Central memory CD8-positive, alpha-beta T cell (primary cell): Measurements from ENCODE around the gene FLNC.
A peak's percentile ranks its signal among the peaks of the same experiment; 100 is the strongest.

Experiments used
- ATAC-seq: fragments of 150-1000 bp; cut with Tn5 transposase; replicated peaks from 2 replicates; pipeline ENCODE4 v1.10.0; 2022; ENCODE audit warnings: mild to moderate bottlenecking, moderate FRiP score, moderate number of reproducible peaks; ENCODE audit not compliant: poor library complexity, severe bottlenecking; ENCODE audit errors: extremely low read depth
- DNase-seq, 2 donors: peaks; one replicate each; pipeline ENCODE4 v3.0.0; 2021; ENCODE audit warnings: low spot score in 2 of 2
- H3K27ac Mint-ChIP-seq: one replicate; pipeline ENCODE4 v1.8.0; 2022; ENCODE audit warnings: low read depth, mild to moderate bottlenecking, moderate library complexity, mixed read lengths
- H3K27me3 Mint-ChIP-seq: one replicate; pipeline ENCODE4 v1.8.0; 2022; ENCODE audit warnings: mixed read lengths
- H3K36me3 Mint-ChIP-seq: one replicate; pipeline ENCODE4 v1.8.0; 2022; ENCODE audit warnings: mild to moderate bottlenecking, moderate library complexity, mixed read lengths; ENCODE audit not compliant: insufficient read depth
- H3K4me1 Mint-ChIP-seq: one replicate; pipeline ENCODE4 v1.8.0; 2022; ENCODE audit warnings: mixed read lengths
- H3K4me3 Mint-ChIP-seq: one replicate; pipeline ENCODE4 v1.8.0; 2022; ENCODE audit warnings: mild to moderate bottlenecking, moderate library complexity, mixed read lengths
- H3K9me3 Mint-ChIP-seq: one replicate; pipeline ENCODE4 v1.8.0; 2022; ENCODE audit warnings: mixed read lengths

Gene FLNC

DNA sequence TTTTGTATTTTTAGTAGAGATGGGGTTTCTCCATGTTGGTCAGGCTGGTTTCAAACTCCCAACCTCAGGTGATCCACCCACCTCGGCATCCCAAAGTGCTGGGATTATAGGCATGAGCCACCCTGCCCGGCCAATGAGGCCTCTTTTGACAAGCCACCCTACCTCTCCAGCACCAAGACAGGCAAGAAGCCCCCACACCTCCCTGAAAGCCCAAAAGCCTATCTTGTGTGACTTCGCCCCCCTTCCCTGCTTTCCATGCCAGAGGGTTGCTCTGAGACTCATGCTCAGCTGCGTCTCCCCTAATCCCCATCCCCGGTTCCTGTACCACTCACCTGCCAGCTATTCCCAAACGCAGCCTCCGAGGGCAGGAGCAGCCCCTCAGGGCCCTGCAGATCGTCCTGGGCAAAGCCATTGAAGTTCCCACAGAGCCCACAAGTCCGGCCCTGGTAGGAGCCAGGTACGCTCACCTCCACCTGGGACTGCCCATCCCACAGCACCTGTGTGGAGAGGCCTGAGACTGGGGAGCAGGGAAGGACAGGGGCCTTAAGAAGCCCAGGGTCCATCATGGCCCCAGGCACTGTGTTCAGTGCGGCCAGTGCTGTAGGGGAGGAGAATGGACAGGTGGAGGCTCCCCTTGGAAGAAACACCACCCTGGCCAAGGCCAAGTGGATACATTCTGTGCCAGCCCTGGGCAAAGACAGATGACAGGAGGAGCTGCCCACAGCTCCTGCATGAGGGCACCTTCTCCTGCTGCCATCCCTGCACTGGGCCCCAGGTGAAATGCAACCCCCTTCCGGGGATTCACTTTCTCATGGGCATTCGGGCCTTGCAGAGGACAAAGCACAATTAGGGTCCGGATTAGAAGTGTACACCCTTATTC lies 48.3 kb downstream of the FLNC start:
- no peak for ATAC-seq
- Mint-ChIP-seq H3K4me3 (no peak overlapping the region), H3K27me3 (no peaks in the 10 kb centered on the region), H3K36me3 (peaks cover 2% of the 10 kb centered on the region), H3K9me3 (no peaks in the 10 kb centered on the region), H3K4me1 (no peaks in the 10 kb centered on the region), H3K27ac (no peak overlapping the region)
- no peak for DNase-seq

DNA sequence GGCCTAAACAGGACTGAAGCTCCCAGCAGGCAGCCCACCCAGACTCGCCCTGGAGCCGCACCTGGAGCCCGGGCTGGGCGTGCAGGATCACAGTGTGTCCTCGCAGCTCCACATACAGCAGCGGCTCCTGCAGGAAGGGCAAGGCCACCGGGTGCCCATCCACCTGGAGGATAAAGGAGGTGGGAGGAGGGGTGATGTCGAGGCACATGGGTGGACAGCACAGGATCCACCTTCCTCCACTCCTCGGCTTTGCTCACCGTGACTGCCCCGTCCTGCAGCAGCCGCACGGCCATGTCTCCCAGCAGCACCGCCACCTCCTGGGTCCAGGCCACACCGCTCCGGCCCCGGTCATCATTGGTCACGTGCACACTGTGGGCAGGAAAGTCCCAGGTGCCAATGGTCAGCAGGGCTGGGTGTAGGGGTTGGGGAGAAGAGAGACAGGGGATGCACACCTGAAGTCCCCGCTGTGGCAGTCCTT lies 49.3 kb downstream of the FLNC start:
- Mint-ChIP-seq H3K9me3 (no peaks in the 10 kb centered on the region), H3K4me1 (no peaks in the 10 kb centered on the region), H3K36me3 (peaks cover 2% of the 10 kb centered on the region), H3K27ac (no peak overlapping the region), H3K4me3 (no peak overlapping the region), H3K27me3 (no peaks in the 10 kb centered on the region)
- DNase-seq (no peak), ATAC-seq (no peak)

DNA sequence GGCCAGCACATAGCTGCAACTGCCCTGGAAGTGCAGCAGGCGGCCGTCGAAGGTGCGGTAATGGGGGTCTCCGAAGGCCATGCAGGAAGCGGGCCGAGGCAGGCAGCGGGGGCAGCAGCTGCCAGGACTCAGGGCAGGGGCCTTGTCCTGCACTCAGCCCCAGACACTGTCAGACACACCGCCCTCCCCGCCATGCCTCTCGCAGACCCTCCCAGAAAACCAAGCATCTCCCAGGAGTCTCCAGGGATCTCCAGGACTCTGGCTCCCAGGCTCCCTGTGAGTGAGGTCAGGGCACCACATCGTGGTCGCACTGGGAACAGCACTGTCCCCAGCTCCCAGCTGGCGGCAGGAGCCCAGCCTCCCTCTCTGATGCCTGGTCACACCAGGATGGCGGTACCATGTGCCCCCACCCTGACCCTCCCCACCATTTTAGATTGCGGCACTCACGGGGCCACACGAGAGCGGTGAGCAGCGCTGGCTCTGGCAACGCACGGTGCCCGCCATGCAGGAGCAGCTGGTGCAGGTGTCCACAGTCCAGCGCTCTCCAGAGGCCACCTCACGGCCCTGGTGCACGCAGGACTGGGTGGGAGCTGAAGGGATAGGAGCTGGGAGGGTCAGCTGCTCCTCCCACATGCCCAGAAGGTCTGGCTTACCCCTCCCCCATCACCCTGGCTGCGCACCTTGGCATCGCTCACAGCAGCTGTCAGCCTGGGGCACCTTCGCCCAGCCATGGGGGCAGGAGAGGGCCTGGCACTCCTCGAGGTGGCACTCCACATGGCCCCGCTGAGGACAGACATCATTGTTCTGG lies 49.9 kb downstream of the FLNC start:
- Mint-ChIP-seq H3K36me3 (peaks cover 2% of the 10 kb centered on the region), H3K4me1 (no peaks in the 10 kb centered on the region), H3K27me3 (no peaks in the 10 kb centered on the region), H3K4me3 (no peak overlapping the region), H3K27ac (no peak overlapping the region), H3K9me3 (no peaks in the 10 kb centered on the region)
- no peak for ATAC-seq
- no peak for DNase-seq

DNA sequence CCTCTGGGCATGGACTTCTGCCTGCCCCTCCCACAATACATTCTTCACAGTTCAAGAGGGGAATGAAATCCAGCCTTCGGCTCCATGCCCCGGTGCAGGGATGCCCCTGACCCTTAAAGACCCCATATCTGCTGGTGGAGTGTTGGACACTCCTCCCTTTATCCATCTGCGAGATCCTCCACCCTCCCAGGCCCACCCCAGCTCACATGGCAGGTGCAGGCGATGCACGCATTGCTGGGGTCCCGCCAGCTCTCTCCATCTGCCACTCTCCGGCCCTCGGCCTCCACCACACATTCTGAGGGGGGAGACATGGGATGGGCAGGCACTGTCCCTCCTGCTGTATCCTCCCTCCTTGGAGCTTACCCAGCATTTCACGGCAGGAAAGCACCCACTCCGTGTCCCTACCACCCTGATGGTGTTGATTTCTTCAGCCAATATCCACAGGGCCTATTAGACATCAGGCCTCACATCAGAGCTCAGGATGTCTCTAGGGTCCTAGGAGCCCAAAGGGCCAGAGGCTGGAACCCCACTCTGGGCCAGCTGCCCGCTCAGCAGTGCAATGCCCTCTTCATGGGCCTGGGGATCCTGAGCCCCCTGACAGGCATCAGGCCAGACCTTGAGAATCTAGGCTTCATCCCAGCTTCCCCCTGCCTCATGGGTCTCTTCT lies 50.7 kb downstream of the FLNC start:
- ATAC-seq (no peak), DNase-seq (no peak)
- no peak overlapping the region for H3K4me3 Mint-ChIP-seq
- H3K27me3 Mint-ChIP-seq = no peaks in the 10 kb centered on the region
- H3K4me1 Mint-ChIP-seq = no peaks in the 10 kb centered on the region
- no peaks in the 10 kb centered on the region for H3K9me3 Mint-ChIP-seq
- H3K27ac Mint-ChIP-seq = no peak overlapping the region
- peaks cover 2% of the 10 kb centered on the region for H3K36me3 Mint-ChIP-seq

DNA sequence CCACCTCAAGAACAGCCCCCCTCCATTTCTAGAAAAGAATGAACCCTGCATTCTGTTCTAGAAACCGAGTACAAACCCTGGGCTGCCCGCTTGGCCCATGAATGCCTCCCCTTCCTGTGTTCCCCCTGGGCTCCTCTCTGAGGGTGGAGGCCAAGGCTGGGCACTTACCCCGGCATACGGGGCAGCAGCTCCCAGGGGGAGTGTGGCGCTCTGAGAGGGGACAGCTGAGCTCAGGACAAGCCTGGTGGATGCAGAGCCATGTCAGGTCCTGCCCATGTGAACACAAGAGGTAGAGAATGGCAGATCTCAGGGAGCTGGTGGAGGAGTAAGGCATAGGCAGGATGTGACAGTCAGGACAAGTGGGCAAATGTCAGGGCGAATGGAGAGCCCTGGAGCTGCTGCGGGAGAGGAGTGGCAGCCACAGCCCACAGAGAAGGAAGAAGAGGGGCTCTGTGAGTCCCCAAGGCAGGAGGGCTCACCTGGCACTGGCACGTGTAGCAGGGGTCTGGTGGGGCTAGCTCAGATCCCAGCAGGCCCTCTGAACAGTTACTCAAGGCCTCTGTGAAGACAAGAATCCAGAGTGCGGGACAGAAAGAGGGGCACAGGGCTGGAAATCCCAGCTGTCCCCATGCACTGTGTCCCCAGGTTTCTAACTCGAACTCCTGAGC lies 51.4 kb downstream of the FLNC start:
- Mint-ChIP-seq H3K4me3 (no peak overlapping the region), H3K27me3 (no peaks in the 10 kb centered on the region), H3K27ac (no peak overlapping the region), H3K36me3 (peaks cover 2% of the 10 kb centered on the region), H3K9me3 (no peaks in the 10 kb centered on the region), H3K4me1 (no peaks in the 10 kb centered on the region)
- DNase-seq = no peak
- no peak for ATAC-seq

DNA sequence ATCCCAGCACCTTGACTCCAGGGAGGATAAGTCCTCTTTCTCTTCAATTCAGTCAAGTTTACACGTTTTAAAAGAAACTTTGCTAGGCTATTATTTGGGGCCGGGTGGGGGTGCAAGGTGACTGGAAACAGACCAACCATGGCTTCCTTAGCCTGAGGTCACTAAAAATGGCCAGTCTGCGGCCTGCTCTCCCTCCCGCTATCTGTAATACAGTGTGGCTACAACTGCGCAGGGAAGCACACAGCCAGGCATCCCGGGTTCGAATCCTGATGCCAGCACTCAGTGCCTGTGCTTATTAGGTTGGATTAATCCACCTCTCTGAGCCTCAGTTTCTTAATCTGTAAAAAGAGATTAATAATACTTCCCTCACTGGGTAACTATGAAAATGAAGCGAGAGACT lies 51.9 kb downstream of the FLNC start:
- no peaks in the 10 kb centered on the region for H3K4me1 Mint-ChIP-seq
- H3K36me3 Mint-ChIP-seq = peaks cover 2% of the 10 kb centered on the region
- ATAC-seq (no peak), DNase-seq (no peak)
- H3K9me3 Mint-ChIP-seq = no peaks in the 10 kb centered on the region
- no peak overlapping the region for H3K4me3 Mint-ChIP-seq
- H3K27ac Mint-ChIP-seq = no peak overlapping the region
- H3K27me3 Mint-ChIP-seq = no peaks in the 10 kb centered on the region

DNA sequence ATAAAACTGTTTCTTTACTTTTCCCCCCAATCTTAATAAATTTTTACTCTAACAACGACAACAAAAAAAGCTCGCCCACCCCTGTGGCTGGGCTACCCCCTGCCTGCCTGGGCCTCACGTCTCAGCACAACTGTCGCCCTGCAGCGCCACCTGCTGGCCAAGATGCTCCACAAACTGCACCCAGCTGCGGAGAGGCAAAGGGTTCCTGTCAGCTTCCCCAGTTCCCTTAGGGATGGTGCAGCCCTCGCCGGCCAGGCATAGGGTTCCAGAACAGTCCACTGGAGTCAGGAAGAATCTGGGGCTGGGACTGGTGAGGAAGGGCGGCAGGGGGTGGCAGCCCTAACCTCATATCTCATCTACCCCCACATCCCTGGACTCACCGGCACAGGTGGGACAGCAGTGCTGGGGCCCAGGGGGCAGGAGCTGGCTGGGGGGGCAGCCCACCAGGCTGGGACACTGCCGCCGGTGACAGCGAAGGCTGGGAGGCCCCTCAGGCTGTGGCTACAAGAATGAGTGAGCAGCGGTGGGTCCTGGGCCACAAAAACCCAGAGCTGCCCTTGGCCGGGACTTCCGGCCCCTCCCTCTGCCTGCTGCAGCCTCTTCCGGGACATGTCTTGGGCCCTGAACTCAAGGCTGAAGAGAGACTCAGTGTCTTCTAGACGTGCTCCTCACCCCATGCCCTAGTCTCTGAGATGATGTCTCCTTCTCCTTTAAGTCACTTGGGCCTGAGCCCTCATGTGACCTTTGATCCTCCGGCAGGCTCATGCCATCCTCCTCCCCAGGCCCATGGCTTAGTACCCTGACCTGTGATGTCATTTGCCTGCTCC lies 53.6 kb downstream of the FLNC start:
- H3K4me3 Mint-ChIP-seq = peak overlapping the region; percentile 19
- ATAC-seq (peak; percentile 76), DNase-seq (peak; percentile 77 to 89)
- H3K36me3 Mint-ChIP-seq = no peaks in the 10 kb centered on the region
- no peaks in the 10 kb centered on the region for H3K9me3 Mint-ChIP-seq
- no peak overlapping the region for H3K27ac Mint-ChIP-seq
- H3K4me1 Mint-ChIP-seq = no peaks in the 10 kb centered on the region
- no peaks in the 10 kb centered on the region for H3K27me3 Mint-ChIP-seq

DNA sequence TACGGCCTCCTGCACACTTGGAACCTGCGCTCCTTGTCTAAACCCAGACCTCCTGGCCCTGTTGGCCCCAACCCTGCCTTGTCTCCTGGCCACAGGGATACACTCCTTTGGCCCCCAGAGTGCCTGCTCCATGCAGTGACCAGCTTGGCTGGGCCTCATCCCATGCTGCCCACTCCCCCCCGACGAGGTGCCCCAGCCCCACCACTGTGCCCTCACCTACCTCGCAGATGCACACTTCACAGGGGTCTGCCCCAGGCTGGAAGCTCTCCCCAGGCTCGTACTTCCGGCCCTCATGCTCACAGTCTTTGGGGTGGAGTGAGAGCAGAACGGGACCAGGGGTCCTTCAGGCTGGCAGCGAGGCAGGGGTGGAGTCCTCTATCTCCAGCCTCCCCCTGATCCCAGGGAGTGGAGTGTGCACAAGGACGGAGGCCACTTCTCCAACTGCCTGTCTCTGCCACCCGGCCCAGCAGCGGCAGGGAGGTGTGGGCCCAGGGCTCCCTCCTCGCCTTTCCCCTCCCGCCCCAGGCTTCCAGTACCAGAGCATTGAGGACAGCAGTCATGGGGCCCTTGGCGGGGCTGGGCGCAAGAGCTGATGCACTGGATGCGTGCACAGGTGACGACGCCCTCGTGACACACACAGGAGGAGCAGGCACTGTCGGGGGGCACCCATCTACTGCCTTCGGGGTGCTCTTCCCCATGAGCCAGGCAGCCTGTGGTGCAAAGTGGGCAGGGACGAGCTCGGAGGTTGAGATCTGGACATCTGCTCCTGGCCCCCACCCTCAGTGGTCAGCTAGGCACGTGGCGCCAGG lies 54.6 kb downstream of the FLNC start:
- Mint-ChIP-seq H3K4me3 (peak overlapping the region; percentile 19), H3K9me3 (no peaks in the 10 kb centered on the region), H3K36me3 (no peaks in the 10 kb centered on the region), H3K27ac (no peak overlapping the region), H3K4me1 (no peaks in the 10 kb centered on the region), H3K27me3 (no peaks in the 10 kb centered on the region)
- DNase-seq (no peak), ATAC-seq (no peak)

DNA sequence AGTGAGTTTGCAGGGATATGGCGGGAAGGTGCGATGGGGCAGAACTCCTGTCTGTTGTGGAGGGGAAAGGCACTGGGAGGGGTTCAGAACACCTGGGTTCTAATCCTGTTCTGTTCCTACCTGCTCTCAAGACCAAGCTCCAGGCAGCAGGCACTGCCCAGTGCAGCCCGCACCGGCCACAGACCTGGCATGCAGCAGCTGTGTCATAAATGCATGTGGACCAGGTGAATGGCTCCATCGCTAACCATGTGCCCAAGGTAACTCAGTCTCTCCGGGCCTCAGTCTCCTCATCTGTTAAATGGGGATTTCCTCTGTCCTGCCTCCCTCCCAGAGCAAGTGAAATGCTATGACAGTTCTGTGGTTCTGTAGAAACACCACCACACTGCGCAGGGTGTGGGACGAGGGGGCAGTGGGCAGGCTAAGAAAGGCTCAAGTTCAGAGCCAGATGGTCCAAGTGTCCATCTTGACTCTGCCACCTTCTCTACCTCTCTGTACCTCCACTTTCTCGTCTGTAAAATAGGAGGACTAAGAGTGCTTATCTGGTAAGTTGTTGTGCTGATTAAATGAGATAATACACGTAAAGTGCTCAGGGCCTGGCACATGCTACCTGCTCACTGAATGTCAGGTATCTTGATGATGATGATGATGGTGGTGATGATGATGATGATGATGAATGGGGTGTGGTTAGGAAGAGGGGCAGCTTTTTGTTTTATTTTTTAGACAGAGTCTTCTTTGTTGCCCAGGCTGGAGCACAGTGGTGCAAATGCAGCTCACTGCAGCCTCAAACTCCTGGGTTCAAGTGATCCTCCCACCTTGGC lies 55.4 kb downstream of the FLNC start:
- H3K9me3 Mint-ChIP-seq = no peaks in the 10 kb centered on the region
- H3K36me3 Mint-ChIP-seq = no peaks in the 10 kb centered on the region
- H3K27me3 Mint-ChIP-seq = no peaks in the 10 kb centered on the region
- no peak overlapping the region for H3K4me3 Mint-ChIP-seq
- no peaks in the 10 kb centered on the region for H3K4me1 Mint-ChIP-seq
- ATAC-seq (no peak), DNase-seq (no peak)
- H3K27ac Mint-ChIP-seq = no peak overlapping the region

DNA sequence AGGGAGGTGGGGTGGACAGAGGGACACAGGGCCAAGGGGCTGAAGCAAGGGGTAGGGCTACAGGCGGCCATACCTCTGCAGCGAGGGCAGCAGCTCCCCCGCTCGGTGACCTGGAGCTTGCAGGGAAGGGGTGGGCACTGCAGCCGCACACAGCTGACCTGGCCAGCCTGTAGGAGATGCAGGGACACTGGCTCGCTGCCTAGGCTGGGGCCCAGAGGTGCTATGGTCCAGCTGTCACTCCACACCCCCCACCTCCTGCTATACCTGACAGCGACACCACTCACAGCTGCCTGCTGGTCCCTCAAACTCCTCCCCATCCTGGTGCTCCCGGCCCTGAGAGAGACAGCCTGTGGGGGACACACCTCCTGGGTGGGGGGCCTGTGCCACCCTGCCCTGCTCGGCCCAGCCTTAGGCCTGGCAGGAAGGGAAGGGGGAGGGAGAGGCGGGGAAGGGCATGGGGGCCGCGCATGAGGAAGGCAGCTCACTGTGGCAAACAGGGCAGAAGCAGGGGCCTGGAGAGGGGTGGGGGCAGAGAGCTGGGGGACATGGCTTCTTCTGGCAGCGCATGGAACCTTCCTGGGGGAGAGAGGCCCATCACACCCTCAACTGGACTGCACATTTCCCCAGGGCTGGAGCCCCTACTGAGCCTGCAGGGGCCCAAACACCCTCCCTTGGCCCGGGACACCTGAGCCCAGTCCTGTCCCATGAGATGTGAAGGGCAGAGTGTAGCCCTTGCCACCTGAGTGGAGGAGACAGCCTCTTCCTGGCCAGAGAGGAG lies 56.4 kb downstream of the FLNC start:
- Mint-ChIP-seq H3K9me3 (no peaks in the 10 kb centered on the region), H3K4me3 (no peak overlapping the region), H3K36me3 (no peaks in the 10 kb centered on the region), H3K27me3 (no peaks in the 10 kb centered on the region), H3K4me1 (no peaks in the 10 kb centered on the region), H3K27ac (no peak overlapping the region)
- DNase-seq (no peak), ATAC-seq (no peak)
